Suppressor macrophage treated with lipopolysaccharide for 4 hours (primary cell): Measurements from ENCODE around the gene TIMP2.
"Not testable (repeated sequence)": the region's sequence is repeated elsewhere in the genome, so short reads cannot be mapped to it uniquely, and the experiment has no call there.

Source experiments
- DNase-seq: peaks from one replicate; pipeline ENCODE4 v3.0.0-alpha.2; 2020

The TIMP2 gene

DNA sequence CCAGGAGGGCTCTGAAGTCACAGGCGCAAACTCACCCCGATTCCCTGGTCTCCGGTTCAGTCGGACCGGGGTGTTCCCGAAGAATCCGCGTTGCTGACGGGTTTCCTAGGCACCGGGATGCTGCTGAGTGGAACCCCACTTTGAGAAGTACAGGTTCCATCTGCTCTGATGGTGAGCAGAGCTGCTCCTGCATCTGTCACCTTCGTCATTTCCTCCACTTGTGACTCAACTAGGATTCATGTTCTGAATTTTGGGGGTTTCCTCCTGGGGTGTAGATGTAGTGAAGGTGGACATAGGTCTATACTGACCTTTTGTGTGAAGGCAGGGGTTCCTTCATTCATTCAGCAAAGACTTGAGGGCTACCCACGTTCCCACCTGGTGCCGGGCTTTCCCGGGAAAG, 29.5 kb upstream of the TIMP2 start:
- DNase-seq: no peak

DNA sequence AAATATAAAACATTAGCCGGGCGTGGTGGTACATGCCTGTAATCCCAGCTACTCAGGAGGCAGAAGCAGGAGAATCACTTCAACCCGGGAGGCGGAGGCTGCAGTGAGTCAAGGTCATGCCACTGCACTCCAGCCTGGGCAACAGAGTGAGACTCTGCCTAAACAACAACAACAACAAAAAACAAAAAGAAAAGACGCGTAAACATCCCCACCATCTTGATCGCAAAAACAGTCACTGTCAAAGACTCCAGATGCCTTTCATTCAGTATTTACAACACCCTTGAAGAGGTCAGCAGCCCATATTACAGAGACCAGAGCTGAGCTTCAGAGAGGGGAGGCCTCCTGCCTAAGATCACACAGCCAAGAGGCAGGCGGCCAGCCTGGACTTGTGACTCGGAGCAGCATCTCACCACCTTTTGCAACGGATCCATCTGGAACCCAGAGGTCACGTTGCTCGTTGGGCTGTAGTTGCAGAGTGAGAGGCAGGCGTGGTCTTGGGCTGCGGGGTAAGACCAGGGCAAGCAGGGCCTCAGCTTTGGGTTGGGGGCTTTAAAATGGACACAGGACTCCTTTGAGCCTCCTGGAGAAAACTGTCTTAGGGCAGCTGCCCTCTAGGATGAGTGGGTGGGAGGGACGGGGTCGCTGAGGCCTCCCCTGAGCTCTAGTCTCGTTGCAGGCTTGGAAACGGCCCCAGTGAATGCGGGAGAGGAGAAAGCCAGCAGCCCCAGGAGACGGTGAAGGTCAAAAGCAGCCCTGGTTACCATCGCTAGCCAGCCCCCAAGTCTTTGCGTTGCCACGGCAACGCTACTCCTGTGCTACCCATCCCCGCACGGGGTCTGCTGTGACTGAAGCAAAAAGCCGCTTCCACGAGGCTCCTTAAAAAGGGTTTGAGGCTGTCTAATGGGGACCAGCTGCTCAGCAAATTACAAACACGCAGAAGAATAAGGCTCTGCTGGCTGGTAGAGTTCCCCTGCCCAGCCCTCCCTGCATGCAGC, 28.5 kb upstream of the TIMP2 start:
- DNase-seq: no peak

DNA sequence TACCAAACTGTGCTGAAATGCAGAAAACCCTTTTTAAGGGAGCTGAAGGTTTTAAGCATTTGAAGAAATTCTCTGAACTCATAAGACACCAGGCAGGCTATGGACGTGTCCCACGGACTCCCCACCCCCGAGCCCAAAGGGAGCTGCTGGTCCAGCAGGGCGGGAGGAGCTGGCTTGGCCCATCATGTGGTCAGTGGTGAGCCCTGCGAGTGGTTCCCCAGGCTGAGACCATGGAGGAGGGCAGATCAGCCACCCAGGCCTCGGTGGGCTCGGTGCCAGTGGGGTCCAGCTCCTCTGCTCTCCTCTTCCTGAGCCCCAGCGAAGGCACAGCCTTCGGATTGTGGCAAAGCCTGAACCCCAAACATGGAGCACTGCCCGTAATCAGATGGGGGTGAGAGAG, 27.5 kb upstream of the TIMP2 start:
- no peak for DNase-seq

DNA sequence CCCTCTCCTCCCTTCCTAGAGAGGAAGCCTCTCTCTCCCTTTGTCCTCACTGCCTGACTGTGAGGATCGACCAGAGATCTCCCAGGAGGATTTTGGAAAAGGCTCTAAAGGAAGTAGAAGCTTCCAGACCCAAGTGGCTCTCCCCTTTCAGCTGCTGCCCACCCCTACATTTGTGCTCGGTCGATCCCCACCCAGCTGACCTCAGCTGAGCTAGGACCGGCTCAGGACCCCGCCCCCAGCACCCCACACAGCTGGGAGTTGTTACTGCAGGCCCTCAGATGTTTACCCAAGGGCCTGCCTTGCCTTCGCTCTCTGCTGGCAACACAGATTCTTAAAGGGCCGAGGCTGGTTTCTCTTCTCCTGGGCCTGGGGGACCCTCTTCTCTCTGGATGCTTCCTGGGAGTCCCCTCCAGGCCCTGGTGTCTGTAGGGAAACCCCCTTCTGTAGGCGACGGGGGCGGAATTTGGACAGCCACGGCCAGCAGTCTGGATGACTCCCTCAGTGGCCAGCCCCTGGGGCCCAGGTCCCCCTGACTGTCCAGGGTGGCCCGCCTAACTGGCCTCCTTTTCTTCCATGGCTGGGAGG, 26.9 kb upstream of the TIMP2 start:
- no peak for DNase-seq

DNA sequence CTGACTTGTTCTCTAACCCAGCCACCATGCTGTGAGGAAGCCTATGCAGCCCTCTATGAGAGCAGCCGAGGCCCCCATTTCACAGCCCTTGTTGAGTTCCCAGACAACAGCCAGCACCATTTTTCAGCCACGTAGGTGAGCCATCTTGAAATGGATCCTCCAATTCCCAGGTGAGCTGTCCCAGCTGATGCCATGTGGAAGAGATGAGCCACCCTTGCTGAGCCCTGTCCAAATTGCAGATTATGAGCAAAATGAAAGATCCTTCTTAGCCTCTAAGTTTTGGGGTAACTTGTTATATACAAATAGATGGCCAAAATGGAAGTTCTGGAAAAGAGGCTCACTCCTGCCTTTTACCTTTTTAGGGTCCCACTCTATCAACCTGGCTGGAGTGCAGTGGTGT, 25.7 kb upstream of the TIMP2 start:
- no peak for DNase-seq

DNA sequence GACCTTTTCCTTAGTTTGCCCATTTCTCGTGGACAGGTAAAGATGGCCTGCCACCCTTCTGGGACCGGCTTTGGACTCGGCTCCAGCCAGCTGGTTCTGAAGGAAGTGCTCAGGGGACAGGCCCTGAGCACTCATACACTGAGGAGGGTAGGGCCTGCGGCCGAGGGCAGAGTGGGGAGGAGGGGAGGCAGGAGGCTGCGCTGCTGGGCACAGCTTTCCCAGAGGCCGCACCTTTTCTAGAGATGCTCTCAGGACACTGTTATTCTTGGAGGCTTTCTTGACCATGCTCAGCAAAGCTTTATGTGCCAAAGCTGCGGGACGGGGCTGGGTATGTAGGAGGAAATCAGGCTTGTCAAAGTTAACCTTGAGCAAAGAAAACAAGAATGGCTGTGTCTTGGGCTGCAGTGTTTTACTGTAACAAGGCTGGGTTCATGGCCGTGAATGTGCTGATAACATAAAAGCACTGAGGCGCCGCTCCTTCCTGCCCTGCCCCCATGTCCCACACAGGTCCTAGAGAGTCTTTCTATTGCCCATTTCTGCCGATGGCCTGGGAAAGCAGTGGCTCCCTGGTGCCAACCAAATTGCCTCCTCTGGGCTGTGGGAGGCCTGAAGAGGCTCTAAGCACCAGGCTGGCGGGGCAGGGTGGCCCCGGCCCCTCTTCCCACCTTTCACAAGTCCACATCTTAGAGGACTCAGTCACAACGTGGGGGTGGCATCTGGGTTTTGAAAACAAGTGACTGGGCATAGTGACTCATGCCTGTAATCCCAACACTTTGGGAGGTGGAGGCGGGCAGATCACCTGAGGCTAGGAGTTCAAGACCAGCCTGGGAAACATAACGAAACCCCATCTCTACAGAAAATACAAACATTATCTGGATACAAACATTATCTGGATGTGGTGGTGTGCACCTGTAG, 22.3 kb upstream of the TIMP2 start:
- DNase-seq: no peak

DNA sequence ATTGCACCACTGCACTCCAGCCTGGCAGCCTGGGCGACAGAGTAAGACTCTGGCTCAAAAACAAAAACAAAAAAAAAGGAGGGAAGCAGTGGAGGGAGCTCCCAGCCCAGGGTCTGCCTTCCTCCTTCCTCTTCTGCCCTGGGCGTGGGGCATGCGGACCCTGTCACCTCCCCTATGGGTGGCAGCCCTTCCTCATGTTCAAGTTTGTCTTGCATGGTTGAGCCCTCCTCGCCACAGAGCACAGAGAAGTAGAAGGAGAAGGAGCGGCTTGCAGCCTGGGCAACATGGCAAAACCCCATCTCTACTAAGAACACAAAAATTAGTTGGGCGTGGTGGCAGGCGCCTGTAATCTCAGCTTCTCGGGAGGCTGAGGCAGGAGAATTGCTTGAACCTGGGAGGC, 21.4 kb upstream of the TIMP2 start:
- no peak for DNase-seq

DNA sequence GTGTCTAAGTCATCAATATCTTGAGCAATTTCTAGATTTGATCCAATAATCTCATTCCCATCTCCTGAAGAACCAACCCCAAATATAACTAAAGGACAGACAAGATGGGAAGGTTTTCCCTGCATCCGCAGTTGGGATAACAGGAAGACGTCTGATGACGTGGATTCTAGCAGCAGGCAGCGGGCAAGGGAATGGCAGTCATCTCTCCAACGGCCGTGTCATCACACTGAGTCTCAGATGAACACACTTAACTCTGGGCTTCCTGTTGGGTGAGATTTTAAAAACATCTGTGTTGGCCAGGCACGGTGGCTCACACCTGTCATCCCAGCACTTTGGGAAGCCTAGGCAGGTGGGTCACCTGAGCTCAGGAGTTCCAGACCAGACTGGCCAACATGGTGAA, 20.9 kb upstream of the TIMP2 start:
- no peak for DNase-seq

DNA sequence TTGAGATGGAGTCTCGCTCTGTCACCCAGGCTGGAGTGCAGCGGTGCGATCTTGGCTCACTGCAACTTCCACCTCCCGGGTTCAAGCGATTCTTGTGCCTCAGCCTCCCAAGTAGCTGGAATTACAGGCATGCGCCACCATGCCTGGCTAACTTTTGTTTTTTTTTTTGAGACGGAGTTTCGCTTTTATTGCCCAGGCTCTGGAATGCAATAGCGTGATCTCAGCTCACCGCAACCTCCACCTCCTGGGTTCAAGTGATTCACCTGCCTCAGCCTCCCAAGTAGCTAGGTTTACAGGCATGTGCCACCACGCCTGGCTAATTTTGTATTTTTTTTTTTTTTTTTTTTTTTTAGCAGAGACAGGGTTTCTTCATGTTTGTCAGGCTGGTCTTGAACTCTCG, 20.3 kb upstream of the TIMP2 start:
- not testable (repeated sequence) for DNase-seq

DNA sequence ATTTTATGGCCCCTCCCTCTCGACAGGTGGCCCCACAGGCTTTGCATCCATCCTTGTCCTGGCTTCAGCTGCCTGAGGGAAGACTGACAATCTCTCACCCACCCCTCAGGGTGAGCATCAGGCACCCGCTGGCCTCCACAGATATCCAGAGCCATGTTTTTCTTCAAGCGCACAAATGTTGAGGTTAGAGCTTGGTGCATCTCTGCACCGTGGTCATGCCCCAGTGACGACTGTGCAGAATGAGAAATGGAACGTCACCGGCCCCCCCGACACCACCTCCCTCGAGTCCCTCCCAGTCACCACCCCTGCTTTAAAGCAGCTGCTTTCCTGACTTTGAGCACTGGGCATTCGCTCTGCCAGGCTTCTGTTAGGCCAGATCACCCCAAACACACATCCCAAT, 19.8 kb upstream of the TIMP2 start:
- no peak for DNase-seq

DNA sequence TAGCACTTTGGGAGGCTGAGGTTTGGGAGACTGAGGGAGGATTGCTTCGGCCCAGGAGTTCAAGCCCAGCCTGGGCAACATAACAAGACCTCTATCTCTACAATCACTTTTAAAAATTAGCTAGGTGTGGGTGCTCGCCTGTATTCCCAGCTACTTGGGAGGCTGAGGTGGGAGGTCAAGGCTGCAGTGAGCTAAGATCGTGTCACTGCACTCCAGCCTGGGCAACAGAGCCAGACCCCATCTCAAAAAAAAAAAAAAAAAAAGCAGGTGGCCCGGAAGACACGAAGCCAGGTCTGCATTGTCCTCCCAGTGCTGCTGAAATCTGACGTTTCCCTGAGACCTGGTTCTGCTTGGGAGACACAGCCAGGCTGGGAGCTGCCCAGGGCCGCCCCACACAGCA, 18.8 kb upstream of the TIMP2 start:
- DNase-seq: no peak

DNA sequence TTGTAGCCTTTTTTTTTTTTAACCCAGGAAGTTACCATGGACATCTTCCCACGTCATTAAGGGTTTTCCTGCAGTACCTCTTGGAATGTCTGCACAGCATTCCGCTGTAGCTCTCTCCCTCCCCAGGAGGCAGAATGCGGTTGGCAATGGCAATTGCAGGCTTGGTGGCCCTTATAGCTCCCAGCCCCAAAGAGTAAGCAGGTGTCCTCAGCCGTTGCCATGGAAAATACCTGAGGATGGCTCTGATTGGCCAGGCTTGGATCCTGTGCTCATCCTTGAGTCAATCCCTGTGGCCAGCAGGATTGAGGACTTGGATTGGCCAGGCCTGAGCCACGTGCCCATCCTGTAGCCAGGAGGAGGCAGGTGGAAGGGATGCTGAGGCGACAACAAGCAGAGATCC, 15.5 kb upstream of the TIMP2 start:
- no peak for DNase-seq

DNA sequence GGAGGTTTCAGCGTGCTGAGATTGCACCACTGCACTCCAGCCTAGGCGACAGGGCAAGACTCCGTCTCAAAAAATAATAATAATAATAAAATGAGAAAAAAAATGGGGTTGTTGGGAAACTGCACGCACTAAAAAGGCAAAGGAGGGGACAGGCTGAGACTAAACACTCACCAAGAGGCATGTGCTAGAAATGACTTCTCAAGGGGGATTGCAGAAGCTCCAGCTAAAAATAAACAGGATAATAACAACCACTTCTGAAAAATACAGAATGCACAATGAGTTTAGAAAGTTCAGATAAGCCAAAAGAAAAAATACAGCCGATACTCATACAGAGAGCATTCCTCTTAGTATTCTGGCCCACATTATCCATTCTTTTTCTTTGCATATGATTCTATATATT, 15.1 kb upstream of the TIMP2 start:
- DNase-seq: no peak

DNA sequence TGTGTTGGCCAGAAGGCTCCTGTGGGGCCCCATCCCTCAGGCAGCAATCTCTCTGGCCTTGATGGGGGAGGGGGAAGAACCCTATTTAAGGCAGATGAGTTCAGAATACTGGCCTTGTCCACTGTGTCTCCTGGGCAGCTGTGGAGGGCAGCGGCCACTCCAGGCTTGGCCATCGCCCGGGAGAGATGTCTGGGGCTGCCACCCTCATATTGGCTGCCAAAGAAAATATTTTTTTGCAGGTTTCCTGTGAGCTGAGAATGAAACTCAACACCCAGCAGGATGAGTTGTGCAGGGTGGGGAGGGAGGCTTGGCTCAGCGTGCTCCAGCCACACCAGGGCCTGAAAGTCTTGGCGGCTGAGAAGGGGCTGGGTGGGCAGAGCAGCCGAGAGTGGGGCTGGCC, 14.4 kb upstream of the TIMP2 start:
- no peak for DNase-seq

DNA sequence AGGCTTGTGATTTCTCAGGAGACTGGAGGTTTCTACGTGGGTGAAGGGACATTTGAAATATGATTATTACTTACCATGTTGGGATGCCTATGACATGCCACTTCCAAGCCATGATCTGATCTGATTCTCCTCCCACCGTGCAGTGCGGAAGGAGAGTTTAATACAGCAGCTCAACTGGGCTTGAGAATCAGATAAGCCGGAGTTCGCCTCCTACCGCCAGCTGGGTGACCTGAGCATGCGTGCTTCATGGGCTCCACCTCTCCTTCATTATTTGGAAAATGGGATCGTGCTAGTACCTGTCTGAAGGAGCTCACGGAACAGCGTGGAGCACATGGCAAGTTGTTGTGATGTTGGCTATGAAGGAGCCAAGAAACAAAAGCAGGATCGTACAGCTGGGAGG, 12.4 kb upstream of the TIMP2 start:
- DNase-seq: no peak

DNA sequence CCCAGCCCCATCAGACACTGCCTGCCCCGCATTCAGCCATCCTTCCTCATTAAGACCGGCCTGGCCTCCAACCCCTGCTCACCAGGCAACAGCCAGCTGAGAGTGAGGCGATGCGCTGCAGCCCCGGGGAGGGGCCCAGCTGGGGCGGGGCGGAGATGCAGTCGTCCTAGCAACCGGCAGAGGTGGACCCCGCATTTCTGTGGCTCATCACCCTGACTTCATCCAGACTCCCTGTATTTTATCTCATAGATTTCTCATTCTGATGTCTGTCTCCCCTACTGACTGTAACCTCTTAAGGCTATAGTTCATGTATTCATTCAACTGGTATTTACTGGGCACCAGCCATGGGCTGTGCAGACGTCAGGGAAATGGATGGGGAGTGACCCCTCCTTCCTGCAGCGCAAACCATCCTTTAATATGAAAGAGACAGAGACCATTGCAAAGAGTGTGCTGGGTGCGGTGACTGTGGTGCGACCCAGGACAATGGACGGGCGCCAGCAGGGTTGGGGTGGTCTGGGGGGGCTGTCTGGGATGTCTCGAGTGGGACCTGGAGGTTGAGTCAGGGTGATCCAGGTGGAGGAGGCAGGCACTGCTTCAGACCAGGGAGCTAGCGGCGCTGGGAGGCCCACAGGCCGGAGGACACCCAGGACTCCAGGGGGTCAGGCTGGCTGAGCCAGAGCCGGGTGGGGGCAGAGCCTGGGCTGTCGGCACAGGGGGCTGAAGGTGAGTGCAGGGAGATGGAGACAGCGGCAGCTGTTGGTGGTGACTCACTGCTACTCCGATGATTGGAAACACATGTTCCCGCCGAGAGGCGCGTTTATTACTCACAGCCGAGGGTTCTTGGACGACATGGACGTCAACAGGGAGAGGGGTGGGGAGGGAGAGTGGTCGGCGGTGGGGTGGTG, 10.5 kb upstream of the TIMP2 start:
- no peak for DNase-seq

DNA sequence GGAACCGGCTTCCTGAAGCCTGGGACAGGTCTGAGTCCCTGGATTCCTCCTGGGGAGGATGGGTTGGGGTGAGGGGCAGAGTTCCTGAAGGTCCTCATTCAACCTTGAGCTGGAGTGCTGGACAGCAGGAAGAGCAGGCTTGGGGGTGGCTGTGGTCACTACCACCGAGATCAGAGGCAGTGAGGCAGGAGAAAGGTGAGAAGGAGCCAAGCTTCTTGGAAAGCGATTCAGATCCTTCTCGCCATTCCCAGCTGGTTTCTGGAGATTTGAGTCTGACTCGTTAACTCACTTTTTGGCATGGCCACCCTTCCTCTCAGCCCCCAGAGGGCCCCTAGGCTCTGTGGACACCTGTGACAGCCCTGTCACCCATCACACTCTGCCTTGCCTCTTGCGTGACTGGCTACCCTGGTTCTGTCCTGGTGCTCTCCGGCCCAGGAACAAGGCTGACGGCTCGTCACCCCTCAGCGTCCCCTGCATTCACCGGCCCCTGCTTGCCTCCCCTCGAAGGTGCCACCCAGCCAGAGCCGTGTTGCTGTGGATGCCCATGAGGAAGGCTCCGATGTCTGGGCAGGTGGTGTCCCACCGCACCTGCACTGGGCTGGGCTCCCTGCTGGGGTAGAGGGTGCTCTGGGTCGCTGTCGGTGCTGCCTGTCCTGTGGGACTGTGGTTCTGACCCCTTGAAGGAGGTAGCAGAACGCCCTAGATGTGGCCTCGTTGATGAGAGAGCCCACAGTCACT, 9.7 kb upstream of the TIMP2 start:
- DNase-seq: no peak

DNA sequence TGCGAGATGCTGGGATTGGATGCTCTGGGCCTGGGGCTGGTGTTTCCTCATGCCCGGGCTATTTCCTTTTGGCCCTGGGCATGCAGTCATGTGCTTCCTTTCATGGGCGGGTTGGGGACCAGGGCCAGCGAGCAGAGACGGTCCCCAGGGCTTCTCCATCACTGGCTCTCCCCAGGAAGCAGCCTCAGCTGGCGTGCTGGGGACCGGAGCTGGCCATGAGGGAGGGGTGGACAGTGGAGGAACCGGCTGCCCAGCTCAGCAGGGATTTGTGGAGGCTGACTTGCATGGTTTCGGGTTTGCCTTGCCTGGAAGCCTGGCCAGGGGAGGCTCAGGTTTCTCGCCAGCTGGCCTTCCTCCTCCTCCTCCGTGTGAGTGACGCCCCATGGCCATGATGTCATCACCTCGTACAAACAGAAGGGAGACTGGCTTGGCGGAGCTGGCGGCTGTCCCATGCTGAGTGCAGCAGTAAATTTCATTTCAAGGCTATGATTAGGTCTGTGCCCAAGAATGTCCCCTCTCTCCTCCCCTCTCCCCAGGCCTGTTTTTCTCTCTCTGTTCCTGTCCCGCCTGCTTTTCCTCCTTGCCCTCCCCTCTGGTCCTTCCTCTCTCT, 8.9 kb upstream of the TIMP2 start:
- DNase-seq: peak; percentile 72

DNA sequence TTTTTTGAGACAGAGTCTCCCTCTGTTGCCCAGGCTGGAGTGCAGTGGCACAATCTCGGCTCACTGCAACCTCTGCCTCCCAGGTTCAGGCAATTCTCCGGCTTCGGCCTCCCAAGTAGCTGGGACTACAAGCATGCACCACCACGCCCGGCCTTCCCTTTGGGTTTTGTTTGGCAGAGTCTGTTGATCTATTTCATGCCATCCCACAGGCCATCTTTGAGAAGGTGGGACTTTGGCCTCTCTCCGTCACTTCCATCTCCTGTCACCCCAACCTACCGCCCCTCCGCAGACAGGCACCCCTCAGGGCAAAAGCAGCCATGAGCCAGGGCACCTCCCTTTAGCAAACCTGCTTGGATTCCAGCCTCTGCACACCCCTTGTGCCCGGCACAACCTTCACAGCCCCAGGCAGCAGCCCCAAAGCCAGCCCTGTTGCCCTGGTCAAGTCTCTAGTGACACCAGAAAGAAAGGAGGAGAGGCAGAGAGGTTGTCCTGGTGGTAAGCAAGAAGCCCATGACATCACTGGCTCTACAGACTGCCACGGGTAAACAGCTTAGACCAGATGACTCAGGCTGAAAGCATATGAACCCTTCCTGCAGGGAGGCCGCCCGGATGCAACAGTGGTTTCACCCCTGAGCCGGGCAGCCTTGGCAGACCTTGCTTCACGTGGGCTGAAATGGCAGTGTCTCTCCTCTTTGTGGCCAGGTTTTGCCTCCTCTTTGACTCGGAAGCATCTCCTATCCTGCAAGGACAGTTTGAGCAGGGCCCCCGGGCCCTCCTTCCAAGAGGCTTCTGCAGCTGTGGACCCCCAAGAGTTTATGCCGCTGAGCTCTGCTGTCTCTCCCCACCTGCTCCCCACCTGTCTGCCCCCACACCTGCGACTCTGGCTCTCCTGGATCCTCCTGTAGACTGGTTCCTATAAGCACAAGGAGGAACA, 8.1 kb upstream of the TIMP2 start:
- peak; percentile 84 for DNase-seq
